ENCODE measurements around the gene CAMTA2. TPM values are rescaled to one million over a fixed set of nuclear protein-coding genes. Genes with fewer than 3 reads are reported as not detected.
A peak's percentile ranks its signal among the peaks of the same experiment; 100 is the strongest.

CAMTA2 gene
- total and polyA plus RNA-seq, 9 of the 15 experiments (the other 6 are each of a cell fraction or from before 2014, with no cell fraction given) = 0.24 to 25.1 (median 6.3) TPM

- TF ChIP-seq ID3 (CRISPR knock-in tag; IDR thresholded peaks at IDR 0.05) (no peak), ID3 (tag; IDR thresholded peaks at IDR 0.05) (0 out of 2 replicates have a peak, but pooled peaks have one; percentile 44), ETV1 (tag; conservative IDR thresholded peaks at IDR 0.05; ENCODE audit: low read depth) (peak; percentile 42), FOXJ2 (tag; IDR thresholded peaks at IDR 0.05) (peak; percentile 51; the same call in 1 of the 2 replicates), ZNF124 (CRISPR knock-in tag; IDR thresholded peaks at IDR 0.05) (no peak), TARDBP (IDR thresholded peaks at IDR 0.05) (0 out of 2 replicates have a peak, but pooled peaks have one; percentile 36), PML (IDR thresholded peaks at IDR 0.05; ENCODE audit: low read length) (peak; percentile 65), RFX1 (IDR thresholded peaks at IDR 0.05) (no peak), CXXC5 (CRISPR knock-in tag; IDR thresholded peaks at IDR 0.05) (peak; percentile 91), ZBTB9 (CRISPR knock-in tag; IDR thresholded peaks at IDR 0.05) (peak; percentile 19; the same call in 1 of the 2 replicates), TGIF2 (CRISPR knock-in tag; IDR thresholded peaks at IDR 0.05) (peak; percentile 76; the same call in 1 of the 2 replicates), ARID2 (IDR thresholded peaks at IDR 0.05) (peak; percentile 39; the same call in 1 of the 2 replicates), KAT2B (IDR thresholded peaks at IDR 0.05; ENCODE audit: low read depth, low read length) (peak; percentile 79), KLF1 (tag; IDR thresholded peaks at IDR 0.05) (no peak), RREB1 (CRISPR knock-in tag; IDR thresholded peaks at IDR 0.05) (0 out of 2 replicates have a peak, but pooled peaks have one; percentile 16), ZNF586 (CRISPR knock-in tag; conservative IDR thresholded peaks at IDR 0.05) (no peak), ILF3 (IDR thresholded peaks at IDR 0.05; ENCODE audit: borderline replicate concordance) (peak; percentile 47; the same call in 1 of the 2 replicates), ELF1 (tag; IDR thresholded peaks at IDR 0.05) (peak; percentile 84), SOX6 (IDR thresholded peaks at IDR 0.05) (0 out of 2 replicates have a peak, but pooled peaks have one; percentile 12), EGR1 (conservative IDR thresholded peaks at IDR 0.05) (peak; percentile 82)
Measured at GRCh38 chr17:4986951-4987766, at the start of gene CAMTA2 (continued).
